ENCODE data around the gene SND1.
A peak's percentile ranks its signal among the peaks of the same experiment; 100 is the strongest.

Gene SND1

GRCh38 chr7:127644484-127644883 lies 7.5 kb upstream of the SND1 start:
- TF ChIP-seq, protein P1, sequence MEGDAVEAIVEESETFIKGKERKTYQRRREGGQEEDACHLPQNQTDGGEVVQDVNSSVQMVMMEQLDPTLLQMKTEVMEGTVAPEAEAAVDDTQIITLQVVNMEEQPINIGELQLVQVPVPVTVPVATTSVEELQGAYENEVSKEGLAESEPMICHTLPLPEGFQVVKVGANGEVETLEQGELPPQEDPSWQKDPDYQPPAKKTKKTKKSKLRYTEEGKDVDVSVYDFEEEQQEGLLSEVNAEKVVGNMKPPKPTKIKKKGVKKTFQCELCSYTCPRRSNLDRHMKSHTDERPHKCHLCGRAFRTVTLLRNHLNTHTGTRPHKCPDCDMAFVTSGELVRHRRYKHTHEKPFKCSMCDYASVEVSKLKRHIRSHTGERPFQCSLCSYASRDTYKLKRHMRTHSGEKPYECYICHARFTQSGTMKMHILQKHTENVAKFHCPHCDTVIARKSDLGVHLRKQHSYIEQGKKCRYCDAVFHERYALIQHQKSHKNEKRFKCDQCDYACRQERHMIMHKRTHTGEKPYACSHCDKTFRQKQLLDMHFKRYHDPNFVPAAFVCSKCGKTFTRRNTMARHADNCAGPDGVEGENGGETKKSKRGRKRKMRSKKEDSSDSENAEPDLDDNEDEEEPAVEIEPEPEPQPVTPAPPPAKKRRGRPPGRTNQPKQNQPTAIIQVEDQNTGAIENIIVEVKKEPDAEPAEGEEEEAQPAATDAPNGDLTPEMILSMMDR (IDR thresholded peaks at IDR 0.05; ENCODE audit: insufficient read depth, low read length, poor library complexity, severe bottlenecking): no peak
- no peak overlapping the region for H3K4me3 ChIP-seq (replicated peaks; ENCODE audit: low read depth, low read length)
- no peaks in the 10 kb centered on the region; the same call in 1 of the 2 replicates for H3K27me3 ChIP-seq (replicated peaks; ENCODE audit: control insufficient read depth, insufficient read depth, low read length)
- H3K36me3 ChIP-seq (ENCODE audit: control insufficient read depth, insufficient read depth, low read length): no peaks in the 10 kb centered on the region
- DNase-seq (ENCODE audit: extremely low read depth, insufficient read length): no peak

DNA sequence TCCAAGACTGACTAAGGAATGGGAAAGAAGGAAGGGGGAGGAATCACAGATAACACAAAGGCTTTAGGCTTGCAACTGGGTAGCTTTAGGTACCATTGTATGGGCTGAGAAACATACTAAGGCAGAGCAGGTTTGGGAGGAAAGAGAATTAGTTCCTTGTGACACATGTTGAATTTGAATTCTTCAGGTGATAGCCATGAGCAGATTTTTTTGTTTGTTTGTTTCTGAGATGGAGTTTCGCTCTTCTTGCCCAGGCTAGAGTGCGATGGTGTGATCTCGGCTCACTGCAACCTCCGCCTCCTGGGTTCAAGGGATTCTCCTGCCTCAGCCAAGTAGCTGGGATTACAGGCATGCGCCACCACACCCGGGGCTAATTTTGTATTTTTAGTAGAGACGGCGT lies 4.4 kb upstream of the SND1 start:
- no peak for DNase-seq (ENCODE audit: extremely low read depth, insufficient read length)
- Histone ChIP-seq H3K27me3 (replicated peaks; ENCODE audit: control insufficient read depth, insufficient read depth, low read length) (no peaks in the 10 kb centered on the region), H3K36me3 (ENCODE audit: control insufficient read depth, insufficient read depth, low read length) (no peaks in the 10 kb centered on the region), H3K4me3 (replicated peaks; ENCODE audit: low read depth, low read length) (no peak overlapping the region)
- TF ChIP-seq, protein P1 (IDR thresholded peaks at IDR 0.05; ENCODE audit: insufficient read depth, low read length, poor library complexity, severe bottlenecking): no peak

- TF ChIP-seq, protein P1 (IDR thresholded peaks at IDR 0.05; ENCODE audit: insufficient read depth, low read length, poor library complexity, severe bottlenecking): no peak
- H3K27me3 ChIP-seq (replicated peaks; ENCODE audit: control insufficient read depth, insufficient read depth, low read length): no peaks in the 10 kb centered on the region
- DNase-seq (ENCODE audit: extremely low read depth, insufficient read length): no peak
- H3K36me3 ChIP-seq (ENCODE audit: control insufficient read depth, insufficient read depth, low read length): no peaks in the 10 kb centered on the region
- no peak overlapping the region for H3K4me3 ChIP-seq (replicated peaks; ENCODE audit: low read depth, low read length)
Measured at GRCh38 chr7:127648986-127649385, 3.0 kb upstream of the SND1 start.

DNA sequence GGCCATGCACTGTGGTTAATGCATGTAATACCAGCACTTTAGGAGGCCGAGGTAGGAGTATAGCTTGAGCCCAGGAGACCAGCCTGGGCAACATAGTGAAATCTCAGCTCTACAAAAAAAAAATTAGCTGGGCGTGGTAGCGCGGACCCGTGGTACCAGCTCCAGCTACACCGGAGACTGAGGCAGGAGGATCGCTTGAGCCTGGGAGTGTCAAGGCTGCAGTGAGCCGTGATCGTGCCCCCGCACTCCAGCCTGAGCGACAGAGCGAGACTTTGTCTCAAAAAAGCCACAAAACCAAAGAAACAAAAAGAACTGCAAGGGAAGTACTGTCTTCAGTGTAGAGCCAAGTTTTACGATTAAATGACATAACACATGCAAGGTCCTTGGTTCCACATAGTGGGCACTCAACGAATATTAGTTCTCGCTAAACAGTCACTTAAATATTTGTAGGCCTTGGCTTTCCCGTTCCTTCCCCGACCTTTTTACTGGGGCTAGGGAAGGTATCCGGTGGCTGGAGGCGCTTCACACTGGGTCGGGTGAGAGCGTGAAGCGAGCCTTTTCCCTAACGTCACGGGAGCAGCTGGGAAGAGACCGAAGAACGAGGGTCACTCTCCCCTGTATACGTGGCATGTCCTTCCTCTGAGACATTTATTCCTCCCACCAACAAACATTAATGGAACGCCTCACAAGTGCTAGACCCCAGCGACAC lies 993 bp upstream of the SND1 start:
- Histone ChIP-seq H3K4me3 (replicated peaks; ENCODE audit: low read depth, low read length) (peak overlapping the region; percentile 85), H3K27me3 (replicated peaks; ENCODE audit: control insufficient read depth, insufficient read depth, low read length) (no peaks in the 10 kb centered on the region), H3K36me3 (ENCODE audit: control insufficient read depth, insufficient read depth, low read length) (peaks cover 2% of the 10 kb centered on the region; the same call in 1 of the 2 replicates)
- TF ChIP-seq, protein P1 (IDR thresholded peaks at IDR 0.05; ENCODE audit: insufficient read depth, low read length, poor library complexity, severe bottlenecking): no peak
- no peak for DNase-seq (ENCODE audit: extremely low read depth, insufficient read length)

DNA sequence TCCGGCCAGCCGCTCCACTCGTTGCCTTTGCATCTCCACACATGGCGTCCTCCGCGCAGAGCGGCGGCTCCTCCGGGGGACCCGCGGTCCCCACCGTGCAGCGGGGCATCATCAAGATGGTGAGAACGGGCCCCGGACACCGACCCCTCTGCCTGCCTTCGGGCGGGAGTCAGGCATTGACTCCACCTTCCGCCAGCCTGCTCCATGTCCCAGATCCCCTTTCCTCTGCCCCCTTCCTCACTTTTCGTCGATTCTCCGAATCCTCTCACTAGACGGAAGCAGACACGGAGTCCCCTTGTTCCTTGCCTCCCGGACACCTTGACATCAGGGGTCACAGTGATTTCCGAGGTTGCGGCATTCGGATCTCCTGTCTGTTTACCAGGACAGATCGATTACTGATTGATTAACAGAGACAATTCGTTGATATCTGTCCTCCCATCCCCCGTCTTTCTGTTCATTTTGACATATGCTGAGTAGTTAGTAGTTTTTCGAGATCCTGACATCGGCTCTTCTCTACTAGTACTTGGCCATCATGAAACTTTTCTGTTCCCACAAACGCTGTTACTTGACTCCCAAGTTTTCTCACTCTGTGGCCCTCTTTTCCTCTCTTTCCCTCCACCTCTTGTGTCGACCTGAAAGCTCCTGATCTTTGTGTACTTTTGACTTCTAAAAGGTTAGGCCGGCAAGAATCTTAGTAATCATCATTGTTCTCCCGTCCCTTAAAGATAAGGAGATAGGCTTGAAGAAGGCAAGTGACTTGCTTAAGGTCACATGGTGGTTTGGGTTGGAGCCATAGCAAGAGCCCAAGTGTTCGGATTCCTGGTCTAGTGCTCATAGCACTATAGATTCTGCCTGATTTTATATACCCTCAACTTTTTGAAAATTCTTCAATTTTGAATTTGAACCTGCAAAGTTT lies 597 bp downstream of the SND1 start:
- Histone ChIP-seq H3K36me3 (ENCODE audit: control insufficient read depth, insufficient read depth, low read length) (peaks cover 7% of the 10 kb centered on the region), H3K27me3 (replicated peaks; ENCODE audit: control insufficient read depth, insufficient read depth, low read length) (no peaks in the 10 kb centered on the region), H3K4me3 (replicated peaks; ENCODE audit: low read depth, low read length) (peak overlapping the region; percentile 99)
- no peak for DNase-seq (ENCODE audit: extremely low read depth, insufficient read length)
- TF ChIP-seq, protein P1 (IDR thresholded peaks at IDR 0.05; ENCODE audit: insufficient read depth, low read length, poor library complexity, severe bottlenecking): no peak
